ENCODE data around the gene SYPL1.

The SYPL1 gene

GRCh38 chr7:106063024-106063423, 49.1 kb downstream of the SYPL1 start:
- Histone ChIP-seq H3K4me1 (ENCODE audit: control insufficient read depth, insufficient read depth, low read length) (peaks cover 11% of the 10 kb centered on the region), H3K36me3 (ENCODE audit: control insufficient read depth in 2 of 2, insufficient read depth in 1 of 2, low read length in 2 of 2) (no peaks in the 10 kb centered on the region), H3K4me3 (ENCODE audit: low read depth, low read length) (no peak overlapping the region), H3K9me3 (ENCODE audit: control insufficient read depth, insufficient read depth, low read depth, low read length) (no peaks in the 10 kb centered on the region), H3K27ac (ENCODE audit: extremely low read depth, low read depth, low read length) (no peak overlapping the region)
- ChIA-PET CTCF (no interaction called here), POLR2A (no interaction called here)
- TF ChIP-seq KLF1 (tag by site-specific recombination; IDR thresholded peaks at IDR 0.05) (0 out of 2 replicates have a peak, but pooled peaks have one; percentile 52), ZNF274 (IDR thresholded peaks at IDR 0.05; ENCODE audit: low read length) (no peak), ZNF274 (tag by site-specific recombination; IDR thresholded peaks at IDR 0.05; ENCODE audit: borderline replicate concordance) (no peak), OVOL3 (tag by site-specific recombination; IDR thresholded peaks at IDR 0.05) (no peak), ZXDB (tag by site-specific recombination; IDR thresholded peaks at IDR 0.05) (no peak)
- TF ChIP-seq, protein P1, sequence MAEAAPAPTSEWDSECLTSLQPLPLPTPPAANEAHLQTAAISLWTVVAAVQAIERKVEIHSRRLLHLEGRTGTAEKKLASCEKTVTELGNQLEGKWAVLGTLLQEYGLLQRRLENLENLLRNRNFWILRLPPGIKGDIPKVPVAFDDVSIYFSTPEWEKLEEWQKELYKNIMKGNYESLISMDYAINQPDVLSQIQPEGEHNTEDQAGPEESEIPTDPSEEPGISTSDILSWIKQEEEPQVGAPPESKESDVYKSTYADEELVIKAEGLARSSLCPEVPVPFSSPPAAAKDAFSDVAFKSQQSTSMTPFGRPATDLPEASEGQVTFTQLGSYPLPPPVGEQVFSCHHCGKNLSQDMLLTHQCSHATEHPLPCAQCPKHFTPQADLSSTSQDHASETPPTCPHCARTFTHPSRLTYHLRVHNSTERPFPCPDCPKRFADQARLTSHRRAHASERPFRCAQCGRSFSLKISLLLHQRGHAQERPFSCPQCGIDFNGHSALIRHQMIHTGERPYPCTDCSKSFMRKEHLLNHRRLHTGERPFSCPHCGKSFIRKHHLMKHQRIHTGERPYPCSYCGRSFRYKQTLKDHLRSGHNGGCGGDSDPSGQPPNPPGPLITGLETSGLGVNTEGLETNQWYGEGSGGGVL (tag by site-specific recombination; IDR thresholded peaks at IDR 0.05): peak; percentile 41; the same call in 1 of the 2 replicates

DNA sequence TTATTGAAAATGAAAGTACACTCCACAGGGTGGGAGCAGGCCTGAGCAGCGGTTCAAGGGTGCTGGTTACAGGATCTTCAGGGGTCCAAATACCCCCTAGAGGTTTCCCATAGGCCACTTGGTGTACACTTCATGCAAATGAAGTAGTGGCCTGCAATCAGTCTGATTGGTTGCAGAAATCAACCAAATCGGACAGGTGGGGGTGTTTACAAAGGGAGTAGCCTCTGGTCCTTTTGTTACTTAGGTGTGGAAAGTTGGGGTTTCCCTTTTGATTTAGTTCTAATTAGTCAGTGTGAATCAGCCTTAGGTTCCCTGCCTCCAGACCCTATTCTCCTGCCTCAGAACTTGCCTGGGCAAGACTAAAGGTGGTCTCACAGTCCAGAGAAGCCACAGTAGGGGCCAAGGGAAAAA, 49.6 kb downstream of the SYPL1 start:
- ChIA-PET POLR2A (no interaction called here), CTCF (no interaction called here)
- TF ChIP-seq SCRT2 (tag by site-specific recombination; IDR thresholded peaks at IDR 0.05) (0 out of 2 replicates have a peak, but pooled peaks have one; percentile 24), ZNF792 (tag by site-specific recombination; IDR thresholded peaks at IDR 0.05) (no peak)
- H3K27ac ChIP-seq (ENCODE audit: extremely low read depth, low read depth, low read length): no peak overlapping the region; the same call in 1 of the 2 replicates
- no peaks in the 10 kb centered on the region for H3K36me3 ChIP-seq (ENCODE audit: control insufficient read depth in 2 of 2, insufficient read depth in 1 of 2, low read length in 2 of 2)
- H3K9me3 ChIP-seq (ENCODE audit: control insufficient read depth, insufficient read depth, low read depth, low read length): no peaks in the 10 kb centered on the region
- no peak overlapping the region for H3K4me3 ChIP-seq (ENCODE audit: low read depth, low read length)
- H3K4me1 ChIP-seq (ENCODE audit: control insufficient read depth, insufficient read depth, low read length): peaks cover 11% of the 10 kb centered on the region

- H3K27ac ChIP-seq (ENCODE audit: extremely low read depth, low read depth, low read length): no peak overlapping the region
- H3K4me3 ChIP-seq (ENCODE audit: low read depth, low read length): no peak overlapping the region
- TF ChIP-seq ZIC2 (tag by site-specific recombination; IDR thresholded peaks at IDR 0.05) (peak; percentile 80), ZBTB8A (tag by site-specific recombination; IDR thresholded peaks at IDR 0.05) (no peak)
Measured at GRCh38 chr7:106062006-106062405, 50.1 kb downstream of the SYPL1 start.

GRCh38 chr7:106061301-106061979, 50.7 kb downstream of the SYPL1 start:
- H3K27ac ChIP-seq (ENCODE audit: extremely low read depth, low read depth, low read length): no peak overlapping the region
- H3K4me3 ChIP-seq (ENCODE audit: low read depth, low read length): no peak overlapping the region
- no peaks in the 10 kb centered on the region for H3K9me3 ChIP-seq (ENCODE audit: control insufficient read depth, insufficient read depth, low read depth, low read length)
- peaks cover 11% of the 10 kb centered on the region for H3K4me1 ChIP-seq (ENCODE audit: control insufficient read depth, insufficient read depth, low read length)
- ChIA-PET CTCF (interaction anchor here (0.5 to 6.9 kb wide), 2 partner anchors 36 to 92 kb away, joined by 3 to 144 read pairs; no protein-coding TSS in a partner anchor), POLR2A (no interaction called here)
- H3K36me3 ChIP-seq (ENCODE audit: control insufficient read depth in 2 of 2, insufficient read depth in 1 of 2, low read length in 2 of 2): no peaks in the 10 kb centered on the region
- TF ChIP-seq ZNF677 (tag by site-specific recombination; IDR thresholded peaks at IDR 0.05) (no peak), ZNF302 (tag by site-specific recombination; IDR thresholded peaks at IDR 0.05; ENCODE audit: low read depth) (no peak), ZNF692 (tag by site-specific recombination; IDR thresholded peaks at IDR 0.05) (no peak), ZNF670 (tag by site-specific recombination; IDR thresholded peaks at IDR 0.05; ENCODE audit: low read depth) (no peak), MZF1 (tag by site-specific recombination; IDR thresholded peaks at IDR 0.05; ENCODE audit: borderline replicate concordance) (no peak), ZNF76 (tag by site-specific recombination; IDR thresholded peaks at IDR 0.05; ENCODE audit: borderline replicate concordance, low read depth) (no peak), FEZF1 (tag by site-specific recombination; IDR thresholded peaks at IDR 0.05) (no peak), ZNF623 (tag by site-specific recombination; IDR thresholded peaks at IDR 0.05) (no peak), ZFP41 (tag by site-specific recombination; IDR thresholded peaks at IDR 0.05; ENCODE audit: borderline replicate concordance) (no peak)
- TF ChIP-seq, protein P2, sequence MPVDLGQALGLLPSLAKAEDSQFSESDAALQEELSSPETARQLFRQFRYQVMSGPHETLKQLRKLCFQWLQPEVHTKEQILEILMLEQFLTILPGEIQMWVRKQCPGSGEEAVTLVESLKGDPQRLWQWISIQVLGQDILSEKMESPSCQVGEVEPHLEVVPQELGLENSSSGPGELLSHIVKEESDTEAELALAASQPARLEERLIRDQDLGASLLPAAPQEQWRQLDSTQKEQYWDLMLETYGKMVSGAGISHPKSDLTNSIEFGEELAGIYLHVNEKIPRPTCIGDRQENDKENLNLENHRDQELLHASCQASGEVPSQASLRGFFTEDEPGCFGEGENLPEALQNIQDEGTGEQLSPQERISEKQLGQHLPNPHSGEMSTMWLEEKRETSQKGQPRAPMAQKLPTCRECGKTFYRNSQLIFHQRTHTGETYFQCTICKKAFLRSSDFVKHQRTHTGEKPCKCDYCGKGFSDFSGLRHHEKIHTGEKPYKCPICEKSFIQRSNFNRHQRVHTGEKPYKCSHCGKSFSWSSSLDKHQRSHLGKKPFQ (tag by site-specific recombination; IDR thresholded peaks at IDR 0.05): no peak
- TF ChIP-seq, protein P3, sequence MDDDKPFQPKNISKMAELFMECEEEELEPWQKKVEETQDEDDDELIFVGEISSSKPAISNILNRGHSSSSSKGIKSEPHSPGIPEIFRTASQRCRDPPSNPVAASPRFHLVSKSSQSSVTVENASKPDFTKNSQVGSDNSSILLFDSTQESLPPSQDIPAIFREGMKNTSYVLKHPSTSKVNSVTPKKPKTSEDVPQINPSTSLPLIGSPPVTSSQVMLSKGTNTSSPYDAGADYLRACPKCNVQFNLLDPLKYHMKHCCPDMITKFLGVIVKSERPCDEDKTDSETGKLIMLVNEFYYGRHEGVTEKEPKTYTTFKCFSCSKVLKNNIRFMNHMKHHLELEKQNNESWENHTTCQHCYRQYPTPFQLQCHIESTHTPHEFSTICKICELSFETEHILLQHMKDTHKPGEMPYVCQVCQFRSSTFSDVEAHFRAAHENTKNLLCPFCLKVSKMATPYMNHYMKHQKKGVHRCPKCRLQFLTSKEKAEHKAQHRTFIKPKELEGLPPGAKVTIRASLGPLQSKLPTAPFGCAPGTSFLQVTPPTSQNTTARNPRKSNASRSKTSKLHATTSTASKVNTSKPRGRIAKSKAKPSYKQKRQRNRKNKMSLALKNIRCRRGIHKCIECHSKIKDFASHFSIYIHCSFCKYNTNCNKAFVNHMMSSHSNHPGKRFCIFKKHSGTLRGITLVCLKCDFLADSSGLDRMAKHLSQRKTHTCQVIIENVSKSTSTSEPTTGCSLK (tag by site-specific recombination; IDR thresholded peaks at IDR 0.05): no peak

More at GRCh38 chr7:106062006-106062405, 50.1 kb downstream of the SYPL1 start:
- ChIA-PET POLR2A (no interaction called here), CTCF (interaction anchor here (6.9 kb wide), 1 partner anchor 92 kb away, joined by 144 read pairs; no protein-coding TSS in a partner anchor)
- Histone ChIP-seq H3K9me3 (ENCODE audit: control insufficient read depth, insufficient read depth, low read depth, low read length) (no peaks in the 10 kb centered on the region), H3K4me1 (ENCODE audit: control insufficient read depth, insufficient read depth, low read length) (peaks cover 11% of the 10 kb centered on the region), H3K36me3 (ENCODE audit: control insufficient read depth in 2 of 2, insufficient read depth in 1 of 2, low read length in 2 of 2) (no peaks in the 10 kb centered on the region)

Measured in HEK293 (cell line).